ENCODE results near the gene DOCK1. TPM values are rescaled to one million over a fixed set of nuclear protein-coding genes. Genes with fewer than 3 reads are reported as not detected.

Gene DOCK1
- polyA plus RNA-seq, 1 of the 3 experiments (the other 2 are of a cell fraction), result 15.5 TPM

- Histone ChIP-seq H3K9ac (no peak overlapping the region), H2AFZ (ENCODE audit: low read depth) (no peak overlapping the region), H3K4me3 (ENCODE audit: low read depth in 2 of 2, low read length in 1 of 2) (no peak overlapping the region), H3K79me2 (ENCODE audit: insufficient read depth) (no peaks in the 10 kb centered on the region; the same call in 1 of the 2 replicates), H3K9me2 (no peaks in the 10 kb centered on the region), H3K36me3 (replicated peaks in 1 of 2; ENCODE audit: control insufficient read depth in 1 of 2, insufficient read depth in 2 of 2, low read length in 1 of 2) (peaks cover 24 to 43% of the 10 kb centered on the region in 2 experiments), H3K4me1 (ENCODE audit: control insufficient read depth in 1 of 2, insufficient read depth in 2 of 2, low read depth in 1 of 2, low read length in 1 of 2) (peaks cover 0 to 5% of the 10 kb centered on the region in 2 experiments; a peak in 1 of 4 replicates), H4K20me1 (ENCODE audit: insufficient read depth) (no peaks in the 10 kb centered on the region), H3F3A (replicated peaks; ENCODE audit: insufficient read depth) (no peaks in the 10 kb centered on the region), H3K4me2 (no peak overlapping the region), H3K27me3 (ENCODE audit: insufficient read depth) (no peaks in the 10 kb centered on the region), H3K27ac (ENCODE audit: low read depth in 2 of 2, low read length in 1 of 2) (no peak overlapping the region), H3K9me3 (no peaks in the 10 kb centered on the region)
- TF ChIP-seq RAD21 (IDR thresholded peaks at IDR 0.05; ENCODE audit: low read length), result no peak
- no peak for TF ChIP-seq RFX5 (IDR thresholded peaks at IDR 0.05; ENCODE audit: low read length)
- no peak for TF ChIP-seq ZBTB33 (IDR thresholded peaks at IDR 0.05; ENCODE audit: borderline replicate concordance, low read depth)
- TF ChIP-seq NFIC (IDR thresholded peaks at IDR 0.05; ENCODE audit: borderline replicate concordance), result no peak
- TF ChIP-seq USF2 (IDR thresholded peaks at IDR 0.05; ENCODE audit: borderline replicate concordance, low read depth, low read length), result no peak
- no peak for TF ChIP-seq SIN3A (IDR thresholded peaks at IDR 0.05; ENCODE audit: borderline replicate concordance, low read depth, low read length)
- TF ChIP-seq TEAD4 (IDR thresholded peaks at IDR 0.05; ENCODE audit: borderline replicate concordance, insufficient read depth), result no peak
- no peak for TF ChIP-seq SMC3 (IDR thresholded peaks at IDR 0.05; ENCODE audit: low read depth, low read length)
- no peak for TF ChIP-seq TCF12 (IDR thresholded peaks at IDR 0.05)
- TF ChIP-seq REST (IDR thresholded peaks at IDR 0.05; ENCODE audit: low read depth, low read length), result no peak
- no peak for TF ChIP-seq MXI1 (IDR thresholded peaks at IDR 0.05; ENCODE audit: low read depth, low read length)
- no peak for TF ChIP-seq ELF1 (IDR thresholded peaks at IDR 0.05)
- no peak for TF ChIP-seq JUND (IDR thresholded peaks at IDR 0.05)
- TF ChIP-seq YY1 (IDR thresholded peaks at IDR 0.05; ENCODE audit: low read depth), result no peak
- TF ChIP-seq NRF1 (IDR thresholded peaks at IDR 0.05; ENCODE audit: low read depth, low read length), result no peak
- no peak for TF ChIP-seq USF1 (IDR thresholded peaks at IDR 0.05; ENCODE audit: borderline replicate concordance, low read depth)
- TF ChIP-seq GABPA (IDR thresholded peaks at IDR 0.05; ENCODE audit: low read depth), result no peak
- TF ChIP-seq EP300 (IDR thresholded peaks at IDR 0.05; ENCODE audit: borderline replicate concordance in 1 of 2, low read depth in 1 of 2, low read length in 1 of 2), result no peak
- TF ChIP-seq RXRA (IDR thresholded peaks at IDR 0.05; ENCODE audit: borderline replicate concordance, low read depth), result no peak
- ChIA-PET CTCF (no interaction called here), POLR2A (no interaction called here)
- DNase-seq, result no peak
- 100% methylated on average over 5 of the region's 5 CpGs for WGBS (ENCODE audit: low lambda C conversion rate)
Measured at GRCh38 chr10:127129104-127129503, 223.9 kb downstream of the DOCK1 start.

All from SK-N-SH (cell line).